ENCODE results near the gene LSM3. TPM values are rescaled to one million over a fixed set of nuclear protein-coding genes. Genes with fewer than 3 reads are reported as not detected.

LSM3 gene
- total and polyA plus RNA-seq, 4 donors = 6.4 to 10.3 (median 9.9) TPM

GRCh38 chr3:14170531-14171159, 8.0 kb upstream of the LSM3 start:
- ATAC-seq (ENCODE audit: insufficient read depth, low FRiP score) = no peak
- Histone ChIP-seq H3K4me1 (ENCODE audit: control insufficient read depth in 5 of 5, insufficient read depth in 5 of 5, low read length in 5 of 5) (peaks cover 0 to under 1% (median 0%) of the 10 kb centered on the region in 5 donors), H3K9me3 (ENCODE audit: control insufficient read depth in 4 of 4, insufficient read depth in 3 of 4, low read length in 3 of 4) (no peaks in the 10 kb centered on the region), H3K27ac (ENCODE audit: low read depth in 1 of 2, low read length in 1 of 2) (no peak overlapping the region), H3K27me3 (ENCODE audit: control insufficient read depth in 3 of 3, insufficient read depth in 3 of 3, low read length in 2 of 3) (no peaks in the 10 kb centered on the region), H3K9ac (ENCODE audit: insufficient read depth in 1 of 2, low read length in 2 of 2) (no peak overlapping the region), H3K36me3 (ENCODE audit: control insufficient read depth in 4 of 4, insufficient read depth in 4 of 4, low read length in 4 of 4) (peaks cover 35 to 61% (median 43%) of the 10 kb centered on the region in 4 donors), H3K4me3 (no peak overlapping the region)
- no peak for DNase-seq
- TF ChIP-seq, protein P1, sequence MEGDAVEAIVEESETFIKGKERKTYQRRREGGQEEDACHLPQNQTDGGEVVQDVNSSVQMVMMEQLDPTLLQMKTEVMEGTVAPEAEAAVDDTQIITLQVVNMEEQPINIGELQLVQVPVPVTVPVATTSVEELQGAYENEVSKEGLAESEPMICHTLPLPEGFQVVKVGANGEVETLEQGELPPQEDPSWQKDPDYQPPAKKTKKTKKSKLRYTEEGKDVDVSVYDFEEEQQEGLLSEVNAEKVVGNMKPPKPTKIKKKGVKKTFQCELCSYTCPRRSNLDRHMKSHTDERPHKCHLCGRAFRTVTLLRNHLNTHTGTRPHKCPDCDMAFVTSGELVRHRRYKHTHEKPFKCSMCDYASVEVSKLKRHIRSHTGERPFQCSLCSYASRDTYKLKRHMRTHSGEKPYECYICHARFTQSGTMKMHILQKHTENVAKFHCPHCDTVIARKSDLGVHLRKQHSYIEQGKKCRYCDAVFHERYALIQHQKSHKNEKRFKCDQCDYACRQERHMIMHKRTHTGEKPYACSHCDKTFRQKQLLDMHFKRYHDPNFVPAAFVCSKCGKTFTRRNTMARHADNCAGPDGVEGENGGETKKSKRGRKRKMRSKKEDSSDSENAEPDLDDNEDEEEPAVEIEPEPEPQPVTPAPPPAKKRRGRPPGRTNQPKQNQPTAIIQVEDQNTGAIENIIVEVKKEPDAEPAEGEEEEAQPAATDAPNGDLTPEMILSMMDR (IDR thresholded peaks at IDR 0.05; ENCODE audit: control extremely low read depth, extremely low read depth) = no peak
- WGBS, 2 donors = 87 to 93% methylated on average over 2 of the region's 2 CpGs

DNA sequence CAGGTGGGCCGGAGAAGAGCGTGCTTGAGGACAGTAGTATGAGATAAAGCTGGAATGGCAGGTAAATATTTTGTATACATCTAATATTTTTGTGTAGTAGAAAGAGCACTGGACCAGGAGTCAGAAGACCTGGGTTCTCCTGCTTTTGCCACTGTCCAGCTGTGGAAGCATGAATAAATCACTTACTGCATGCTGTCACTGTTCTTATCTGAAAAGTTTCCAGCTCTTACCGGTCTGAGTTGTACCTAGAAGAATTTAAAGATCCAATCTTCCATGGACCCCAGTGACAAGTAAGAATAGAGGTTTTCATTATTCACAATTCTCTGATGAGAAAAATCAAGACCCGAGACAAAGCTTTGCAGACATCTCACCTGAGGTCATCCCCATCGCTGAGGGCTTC, 6.1 kb upstream of the LSM3 start:
- Histone ChIP-seq H3K27me3 (ENCODE audit: control insufficient read depth in 3 of 3, insufficient read depth in 3 of 3, low read length in 2 of 3) (no peaks in the 10 kb centered on the region), H3K27ac (ENCODE audit: low read depth in 1 of 2, low read length in 1 of 2) (no peak overlapping the region), H3K4me3 (no peak overlapping the region), H3K36me3 (ENCODE audit: control insufficient read depth in 4 of 4, insufficient read depth in 4 of 4, low read length in 4 of 4) (peaks cover 26 to 47% (median 28%) of the 10 kb centered on the region in 4 donors), H3K9ac (ENCODE audit: insufficient read depth in 1 of 2, low read length in 2 of 2) (no peak overlapping the region), H3K9me3 (ENCODE audit: control insufficient read depth in 4 of 4, insufficient read depth in 3 of 4, low read length in 3 of 4) (no peaks in the 10 kb centered on the region), H3K4me1 (ENCODE audit: control insufficient read depth in 5 of 5, insufficient read depth in 5 of 5, low read length in 5 of 5) (peaks cover 0 to 4% (median 4%) of the 10 kb centered on the region in 5 donors)
- TF ChIP-seq, protein P1 (IDR thresholded peaks at IDR 0.05; ENCODE audit: control extremely low read depth, extremely low read depth) = no peak
- ATAC-seq (ENCODE audit: insufficient read depth, low FRiP score) = no peak
- DNase-seq = no peak
- 96 to 97% methylated on average over 5 of the region's 5 CpGs for WGBS, 2 donors

GRCh38 chr3:14174483-14174882, 4.1 kb upstream of the LSM3 start:
- H3K27ac ChIP-seq (ENCODE audit: low read depth in 1 of 2, low read length in 1 of 2) = no peak overlapping the region
- peaks cover 0 to 14% (median 12%) of the 10 kb centered on the region in 5 donors for H3K4me1 ChIP-seq (ENCODE audit: control insufficient read depth in 5 of 5, insufficient read depth in 5 of 5, low read length in 5 of 5)
- TF ChIP-seq, protein P1 (IDR thresholded peaks at IDR 0.05; ENCODE audit: control extremely low read depth, extremely low read depth) = no peak
- no peak overlapping the region for H3K9ac ChIP-seq (ENCODE audit: insufficient read depth in 1 of 2, low read length in 2 of 2)
- H3K4me3 ChIP-seq = no peak overlapping the region
- no peaks in the 10 kb centered on the region for H3K9me3 ChIP-seq (ENCODE audit: control insufficient read depth in 4 of 4, insufficient read depth in 3 of 4, low read length in 3 of 4)
- no peaks in the 10 kb centered on the region for H3K27me3 ChIP-seq (ENCODE audit: control insufficient read depth in 3 of 3, insufficient read depth in 3 of 3, low read length in 2 of 3)
- WGBS, 2 donors = 78 to 81% methylated on average over 2 of the region's 2 CpGs
- ATAC-seq (ENCODE audit: insufficient read depth, low FRiP score) = no peak
- H3K36me3 ChIP-seq (ENCODE audit: control insufficient read depth in 4 of 4, insufficient read depth in 4 of 4, low read length in 4 of 4) = peaks cover 18 to 28% (median 20%) of the 10 kb centered on the region in 4 donors
- no peak for DNase-seq

Measured in lung (tissue), 12 donors.